Measurements from ENCODE around the gene FUOM. TPM values are rescaled to one million over a fixed set of nuclear protein-coding genes. Genes with fewer than 3 reads are reported as not detected.
"Not testable (repeated sequence)": the region's sequence is repeated elsewhere in the genome, so short reads cannot be mapped to it uniquely, and the experiment has no call there.

The FUOM gene
- total RNA-seq, 1 experiment from 2014 or later: 31.3 TPM

DNA sequence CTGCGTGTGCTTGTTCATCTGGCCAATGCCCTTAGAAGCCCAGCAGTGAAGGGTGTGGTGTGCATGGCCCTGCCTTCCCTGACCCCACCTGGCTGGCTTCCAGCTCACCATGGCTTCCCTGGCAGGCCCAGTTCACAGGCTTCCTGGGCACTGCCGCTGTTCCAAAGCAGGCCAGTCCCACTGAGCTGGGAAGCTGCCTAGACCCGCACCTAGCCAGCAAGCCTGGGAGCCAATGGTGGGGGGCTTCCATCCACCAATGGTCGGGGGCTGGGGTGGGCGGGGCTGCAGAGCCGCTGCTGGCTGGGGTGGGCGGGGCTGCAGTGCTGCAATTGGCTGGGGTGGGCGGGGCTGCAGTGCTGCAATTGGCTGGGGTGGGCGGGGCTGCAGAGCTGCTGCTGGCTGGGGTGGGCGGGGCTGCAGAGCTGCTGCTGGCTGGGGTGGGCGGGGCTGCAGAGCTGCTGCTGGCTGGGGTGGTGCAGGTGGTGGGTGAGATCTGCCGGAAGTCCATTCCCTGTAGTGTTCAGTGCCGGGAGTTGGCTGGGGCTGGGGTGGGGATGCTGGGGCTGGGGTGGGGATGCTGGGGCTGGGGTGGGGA, 33.5 kb downstream of the FUOM start:
- peaks cover 12% of the 10 kb centered on the region for H3K4me1 Mint-ChIP-seq
- H3K27me3 Mint-ChIP-seq (ENCODE audit: low read depth): peaks cover 61% of the 10 kb centered on the region
- peak; percentile 61 for ATAC-seq
- ChIA-PET POLR2A (no interaction called here), CTCF (interaction anchor here (0.5 to 2.0 kb wide), 8 partner anchors 9 to 578 kb away, joined by 3 to 14 read pairs (median 6); partner anchors contain the start of genes FUOM and PRAP1)
- 0 out of 2 replicates have a peak, but pooled peaks cover 2% of the 10 kb centered on the region for H3K36me3 Mint-ChIP-seq
- peak; percentile 80 for DNase-seq (ENCODE audit: low spot score)
- H3K27ac Mint-ChIP-seq: no peak overlapping the region
- TF ChIP-seq HMGA2 (CRISPR knock-in tag; IDR thresholded peaks at IDR 0.05) (no peak), PREB (CRISPR knock-in tag; IDR thresholded peaks at IDR 0.05; ENCODE audit: borderline replicate concordance) (no peak), TCF7 (CRISPR knock-in tag; IDR thresholded peaks at IDR 0.05; ENCODE audit: low read depth) (no peak), ZNF121 (CRISPR knock-in tag; IDR thresholded peaks at IDR 0.05) (peak; percentile 46; the same call in 1 of the 2 replicates), SOX15 (CRISPR knock-in tag; IDR thresholded peaks at IDR 0.05) (no peak), ZBTB21 (CRISPR knock-in tag; IDR thresholded peaks at IDR 0.05; ENCODE audit: borderline replicate concordance) (no peak), RORB (CRISPR knock-in tag; IDR thresholded peaks at IDR 0.05) (no peak), NFATC4 (CRISPR knock-in tag; IDR thresholded peaks at IDR 0.05) (no peak), HMGXB4 (CRISPR knock-in tag; IDR thresholded peaks at IDR 0.05) (no peak)
- TF ChIP-seq, protein P1, sequence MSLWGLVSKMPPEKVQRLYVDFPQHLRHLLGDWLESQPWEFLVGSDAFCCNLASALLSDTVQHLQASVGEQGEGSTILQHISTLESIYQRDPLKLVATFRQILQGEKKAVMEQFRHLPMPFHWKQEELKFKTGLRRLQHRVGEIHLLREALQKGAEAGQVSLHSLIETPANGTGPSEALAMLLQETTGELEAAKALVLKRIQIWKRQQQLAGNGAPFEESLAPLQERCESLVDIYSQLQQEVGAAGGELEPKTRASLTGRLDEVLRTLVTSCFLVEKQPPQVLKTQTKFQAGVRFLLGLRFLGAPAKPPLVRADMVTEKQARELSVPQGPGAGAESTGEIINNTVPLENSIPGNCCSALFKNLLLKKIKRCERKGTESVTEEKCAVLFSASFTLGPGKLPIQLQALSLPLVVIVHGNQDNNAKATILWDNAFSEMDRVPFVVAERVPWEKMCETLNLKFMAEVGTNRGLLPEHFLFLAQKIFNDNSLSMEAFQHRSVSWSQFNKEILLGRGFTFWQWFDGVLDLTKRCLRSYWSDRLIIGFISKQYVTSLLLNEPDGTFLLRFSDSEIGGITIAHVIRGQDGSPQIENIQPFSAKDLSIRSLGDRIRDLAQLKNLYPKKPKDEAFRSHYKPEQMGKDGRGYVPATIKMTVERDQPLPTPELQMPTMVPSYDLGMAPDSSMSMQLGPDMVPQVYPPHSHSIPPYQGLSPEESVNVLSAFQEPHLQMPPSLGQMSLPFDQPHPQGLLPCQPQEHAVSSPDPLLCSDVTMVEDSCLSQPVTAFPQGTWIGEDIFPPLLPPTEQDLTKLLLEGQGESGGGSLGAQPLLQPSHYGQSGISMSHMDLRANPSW (CRISPR knock-in tag; conservative IDR thresholded peaks at IDR 0.05; ENCODE audit: low read depth): no peak
- TF ChIP-seq, protein P2, sequence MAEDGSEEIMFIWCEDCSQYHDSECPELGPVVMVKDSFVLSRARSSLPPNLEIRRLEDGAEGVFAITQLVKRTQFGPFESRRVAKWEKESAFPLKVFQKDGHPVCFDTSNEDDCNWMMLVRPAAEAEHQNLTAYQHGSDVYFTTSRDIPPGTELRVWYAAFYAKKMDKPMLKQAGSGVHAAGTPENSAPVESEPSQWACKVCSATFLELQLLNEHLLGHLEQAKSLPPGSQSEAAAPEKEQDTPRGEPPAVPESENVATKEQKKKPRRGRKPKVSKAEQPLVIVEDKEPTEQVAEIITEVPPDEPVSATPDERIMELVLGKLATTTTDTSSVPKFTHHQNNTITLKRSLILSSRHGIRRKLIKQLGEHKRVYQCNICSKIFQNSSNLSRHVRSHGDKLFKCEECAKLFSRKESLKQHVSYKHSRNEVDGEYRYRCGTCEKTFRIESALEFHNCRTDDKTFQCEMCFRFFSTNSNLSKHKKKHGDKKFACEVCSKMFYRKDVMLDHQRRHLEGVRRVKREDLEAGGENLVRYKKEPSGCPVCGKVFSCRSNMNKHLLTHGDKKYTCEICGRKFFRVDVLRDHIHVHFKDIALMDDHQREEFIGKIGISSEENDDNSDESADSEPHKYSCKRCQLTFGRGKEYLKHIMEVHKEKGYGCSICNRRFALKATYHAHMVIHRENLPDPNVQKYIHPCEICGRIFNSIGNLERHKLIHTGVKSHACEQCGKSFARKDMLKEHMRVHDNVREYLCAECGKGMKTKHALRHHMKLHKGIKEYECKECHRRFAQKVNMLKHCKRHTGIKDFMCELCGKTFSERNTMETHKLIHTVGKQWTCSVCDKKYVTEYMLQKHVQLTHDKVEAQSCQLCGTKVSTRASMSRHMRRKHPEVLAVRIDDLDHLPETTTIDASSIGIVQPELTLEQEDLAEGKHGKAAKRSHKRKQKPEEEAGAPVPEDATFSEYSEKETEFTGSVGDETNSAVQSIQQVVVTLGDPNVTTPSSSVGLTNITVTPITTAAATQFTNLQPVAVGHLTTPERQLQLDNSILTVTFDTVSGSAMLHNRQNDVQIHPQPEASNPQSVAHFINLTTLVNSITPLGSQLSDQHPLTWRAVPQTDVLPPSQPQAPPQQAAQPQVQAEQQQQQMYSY (CRISPR knock-in tag; IDR thresholded peaks at IDR 0.05): peak; percentile 76; the same call in 1 of the 2 replicates
- H3K4me3 Mint-ChIP-seq: no peak overlapping the region; the same call in 1 of the 2 replicates
- H3K9me3 Mint-ChIP-seq: peaks cover 8% of the 10 kb centered on the region

DNA sequence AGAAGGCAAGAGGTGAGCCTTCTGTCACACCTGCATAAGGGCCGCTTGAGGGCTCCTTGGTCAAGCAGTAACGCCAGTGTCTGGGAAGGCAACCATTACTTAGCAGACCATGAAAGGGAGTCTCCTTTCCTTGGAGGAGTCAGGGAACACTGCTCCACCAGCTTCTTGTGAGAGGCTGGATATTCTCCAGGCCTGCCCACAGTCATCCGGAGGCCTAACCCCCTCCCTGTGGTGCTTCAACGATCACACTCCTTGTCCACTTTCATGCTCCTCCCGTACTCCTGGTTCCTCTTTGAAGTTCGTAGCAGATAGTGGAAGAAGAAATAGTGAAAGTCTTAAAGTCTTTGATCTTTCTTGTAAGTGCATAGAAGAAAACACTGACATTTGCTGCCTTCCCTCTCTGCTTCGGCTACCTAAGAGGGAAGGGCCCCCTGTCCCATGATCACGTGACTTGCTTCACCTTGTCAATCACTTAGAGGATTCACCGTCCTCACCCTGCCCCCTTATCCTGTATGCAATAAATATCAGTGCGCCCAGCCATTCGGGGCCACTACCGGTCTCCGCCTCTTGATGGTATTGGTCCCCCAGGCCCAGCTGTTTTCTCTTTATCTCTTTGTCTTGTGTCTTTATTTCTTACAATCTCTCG, 35.6 kb downstream of the FUOM start:
- POLR2A ChIA-PET; H3K36me3 Mint-ChIP-seq; DNase-seq (ENCODE audit: low spot score); H3K9me3 Mint-ChIP-seq; H3K4me3 Mint-ChIP-seq; H3K4me1 Mint-ChIP-seq; CTCF ChIA-PET; ATAC-seq; H3K27ac Mint-ChIP-seq: not testable (repeated sequence)
- peaks cover 48% of the 10 kb centered on the region for H3K27me3 Mint-ChIP-seq (ENCODE audit: low read depth)

Measured in WTC11 (cell line).